SK-N-SH treated with all-trans-retinoic acid at 6 μM for 48 hours (cell line): ENCODE data around the gene NEMF.

ENCODE experiments used
- CSRNP3 ChIP-seq: fragments of 250-450 bp; sonication (Bioruptor Pico); IDR thresholded peaks from 2 replicates; pipeline ENCODE4 v1.5.1; 2021; ENCODE audit warnings: mild to moderate bottlenecking, moderate library complexity
- ISL1 ChIP-seq: fragments of 250-450 bp; sonication (Bioruptor Pico); IDR thresholded peaks from 2 replicates; pipeline ENCODE4 v2.1.2; 2022; ENCODE audit warnings: mild to moderate bottlenecking, moderate library complexity
- POU6F1 ChIP-seq: fragments of 250-450 bp; sonication (Bioruptor Pico); IDR thresholded peaks from 2 replicates; pipeline ENCODE4 v1.8.0; 2021; ENCODE audit warnings: low read depth, mild to moderate bottlenecking, moderate library complexity, borderline replicate concordance
- TCF4 ChIP-seq: fragments of 250-450 bp; sonication (Bioruptor Pico); IDR thresholded peaks from 2 replicates; pipeline ENCODE4 v1.8.0; 2021; ENCODE audit warnings: mild to moderate bottlenecking, moderate library complexity, borderline replicate concordance
- TF ChIP-seq, protein P1 (sequence below): fragments of 250-450 bp; sonication (Bioruptor Pico); IDR thresholded peaks from 2 replicates; pipeline ENCODE4 v1.8.0; 2020; ENCODE audit warnings: mild to moderate bottlenecking, moderate library complexity, borderline replicate concordance
- TF ChIP-seq, protein P2 (sequence below): fragments of 250-450 bp; sonication (Bioruptor Pico); IDR thresholded peaks from 2 replicates; pipeline ENCODE4 v1.5.0; 2020; ENCODE audit warnings: mild to moderate bottlenecking, moderate library complexity

GRCh38 chr14:49786315-49786714 lies 66.3 kb downstream of the NEMF start:
- no peak for TF ChIP-seq TCF4 (CRISPR knock-in tag)
- TF ChIP-seq, protein P1, sequence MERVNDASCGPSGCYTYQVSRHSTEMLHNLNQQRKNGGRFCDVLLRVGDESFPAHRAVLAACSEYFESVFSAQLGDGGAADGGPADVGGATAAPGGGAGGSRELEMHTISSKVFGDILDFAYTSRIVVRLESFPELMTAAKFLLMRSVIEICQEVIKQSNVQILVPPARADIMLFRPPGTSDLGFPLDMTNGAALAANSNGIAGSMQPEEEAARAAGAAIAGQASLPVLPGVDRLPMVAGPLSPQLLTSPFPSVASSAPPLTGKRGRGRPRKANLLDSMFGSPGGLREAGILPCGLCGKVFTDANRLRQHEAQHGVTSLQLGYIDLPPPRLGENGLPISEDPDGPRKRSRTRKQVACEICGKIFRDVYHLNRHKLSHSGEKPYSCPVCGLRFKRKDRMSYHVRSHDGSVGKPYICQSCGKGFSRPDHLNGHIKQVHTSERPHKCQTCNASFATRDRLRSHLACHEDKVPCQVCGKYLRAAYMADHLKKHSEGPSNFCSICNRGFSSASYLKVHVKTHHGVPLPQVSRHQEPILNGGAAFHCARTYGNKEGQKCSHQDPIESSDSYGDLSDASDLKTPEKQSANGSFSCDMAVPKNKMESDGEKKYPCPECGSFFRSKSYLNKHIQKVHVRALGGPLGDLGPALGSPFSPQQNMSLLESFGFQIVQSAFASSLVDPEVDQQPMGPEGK (CRISPR knock-in tag), result no peak
- TF ChIP-seq, protein P2, sequence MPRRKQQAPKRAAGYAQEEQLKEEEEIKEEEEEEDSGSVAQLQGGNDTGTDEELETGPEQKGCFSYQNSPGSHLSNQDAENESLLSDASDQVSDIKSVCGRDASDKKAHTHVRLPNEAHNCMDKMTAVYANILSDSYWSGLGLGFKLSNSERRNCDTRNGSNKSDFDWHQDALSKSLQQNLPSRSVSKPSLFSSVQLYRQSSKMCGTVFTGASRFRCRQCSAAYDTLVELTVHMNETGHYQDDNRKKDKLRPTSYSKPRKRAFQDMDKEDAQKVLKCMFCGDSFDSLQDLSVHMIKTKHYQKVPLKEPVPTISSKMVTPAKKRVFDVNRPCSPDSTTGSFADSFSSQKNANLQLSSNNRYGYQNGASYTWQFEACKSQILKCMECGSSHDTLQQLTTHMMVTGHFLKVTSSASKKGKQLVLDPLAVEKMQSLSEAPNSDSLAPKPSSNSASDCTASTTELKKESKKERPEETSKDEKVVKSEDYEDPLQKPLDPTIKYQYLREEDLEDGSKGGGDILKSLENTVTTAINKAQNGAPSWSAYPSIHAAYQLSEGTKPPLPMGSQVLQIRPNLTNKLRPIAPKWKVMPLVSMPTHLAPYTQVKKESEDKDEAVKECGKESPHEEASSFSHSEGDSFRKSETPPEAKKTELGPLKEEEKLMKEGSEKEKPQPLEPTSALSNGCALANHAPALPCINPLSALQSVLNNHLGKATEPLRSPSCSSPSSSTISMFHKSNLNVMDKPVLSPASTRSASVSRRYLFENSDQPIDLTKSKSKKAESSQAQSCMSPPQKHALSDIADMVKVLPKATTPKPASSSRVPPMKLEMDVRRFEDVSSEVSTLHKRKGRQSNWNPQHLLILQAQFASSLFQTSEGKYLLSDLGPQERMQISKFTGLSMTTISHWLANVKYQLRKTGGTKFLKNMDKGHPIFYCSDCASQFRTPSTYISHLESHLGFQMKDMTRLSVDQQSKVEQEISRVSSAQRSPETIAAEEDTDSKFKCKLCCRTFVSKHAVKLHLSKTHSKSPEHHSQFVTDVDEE, result no peak
- TF ChIP-seq CSRNP3 (CRISPR knock-in tag), result no peak
- TF ChIP-seq POU6F1 (CRISPR knock-in tag), result no peak
- no peak for TF ChIP-seq ISL1
